Posterior cingulate gyrus (tissue), 11 donors: ENCODE measurements around the gene LSP1.

Experiments used
- DNase-seq, 10 donors: peaks; one replicate each; pipeline versions ENCODE4 v3.0.0 to v3.0.0-alpha.2; 2020 to 2021; ENCODE audit warnings: mixed read lengths in 3 of 10
- intact Hi-C: fragments of 100-400 bp; cut with DNase I; formaldehyde crosslinking; loops from one replicate; pipeline ENCODE4 v1.15.1; 2023

The LSP1 gene

GRCh38 chr11:1896468-1896867, 43.6 kb downstream of the LSP1 start:
- no peak for DNase-seq
- intact Hi-C loops = loop anchor here (5.0 kb wide), 1 partner anchor 46 kb away; no protein-coding TSS in a partner anchor

GRCh38 chr11:1896923-1897322, 44.0 kb downstream of the LSP1 start:
- intact Hi-C loops = loop anchor here (5.0 kb wide), 1 partner anchor 45 kb away; no protein-coding TSS in a partner anchor

GRCh38 chr11:1899090-1899489, 46.2 kb downstream of the LSP1 start:
- intact Hi-C loops = loop anchor here (5.0 kb wide), 1 partner anchor 43 kb away; no protein-coding TSS in a partner anchor
- DNase-seq = no peak

More at GRCh38 chr11:1896923-1897322, 44.0 kb downstream of the LSP1 start:
- DNase-seq = peak in 2 of 10 donors; percentile 15 to 66

- intact Hi-C loops = loop anchor here (5.0 kb wide), 1 partner anchor 43 kb away; no protein-coding TSS in a partner anchor
- no peak for DNase-seq
Measured at GRCh38 chr11:1899686-1900085, 46.8 kb downstream of the LSP1 start.

GRCh38 chr11:1906181-1906580, 53.3 kb downstream of the LSP1 start:
- intact Hi-C loops = no loop called here
- DNase-seq = no peak

GRCh38 chr11:1906611-1907423, 53.9 kb downstream of the LSP1 start:
- intact Hi-C loops = no loop called here
- peak in 1 of 10 donors; percentile 72 for DNase-seq

GRCh38 chr11:1908618-1909017, 55.7 kb downstream of the LSP1 start:
- intact Hi-C loops = no loop called here
- no peak for DNase-seq

- intact Hi-C loops = no loop called here
- peak in 1 of 10 donors; percentile 62 for DNase-seq
Measured at GRCh38 chr11:1909524-1909923, 56.6 kb downstream of the LSP1 start.

- intact Hi-C loops = no loop called here
- DNase-seq = peak in 3 of 10 donors; percentile 14 to 84 (median 25)
Measured at GRCh38 chr11:1912289-1912878, 59.5 kb downstream of the LSP1 start.

GRCh38 chr11:1913271-1914060, 60.6 kb downstream of the LSP1 start:
- peak in 1 of 10 donors; percentile 59 for DNase-seq
- intact Hi-C loops = no loop called here

GRCh38 chr11:1915795-1916131, 62.9 kb downstream of the LSP1 start:
- no peak for DNase-seq
- intact Hi-C loops = loop anchor here (1.0 to 5.0 kb wide), 2 partner anchors 22 to 33 kb away; no protein-coding TSS in a partner anchor

- intact Hi-C loops = loop anchor here (1.0 to 5.0 kb wide), 2 partner anchors 23 to 34 kb away; no protein-coding TSS in a partner anchor
- DNase-seq = peak in 1 of 10 donors; percentile 69
Measured at GRCh38 chr11:1916132-1916985, 63.5 kb downstream of the LSP1 start.

- intact Hi-C loops = loop anchor here (1.0 to 5.0 kb wide), 2 partner anchors 24 to 35 kb away; no protein-coding TSS in a partner anchor
- peak in 1 of 10 donors; percentile 72 for DNase-seq
Measured at GRCh38 chr11:1916986-1917522, 64.2 kb downstream of the LSP1 start.

GRCh38 chr11:1917523-1918435, 64.9 kb downstream of the LSP1 start:
- DNase-seq = peak in 2 of 10 donors; percentile 74 to 75
- intact Hi-C loops = loop anchor here (5.0 kb wide), 1 partner anchor 35 kb away; no protein-coding TSS in a partner anchor

GRCh38 chr11:1918436-1919315, 65.8 kb downstream of the LSP1 start:
- intact Hi-C loops = loop anchor here (5.0 kb wide), 1 partner anchor 36 kb away; no protein-coding TSS in a partner anchor
- peak in 1 of 10 donors; percentile 64 for DNase-seq

- DNase-seq = peak in 2 of 10 donors; percentile 80 to 84
- intact Hi-C loops = loop anchor here (5.0 kb wide), 1 partner anchor 37 kb away; no protein-coding TSS in a partner anchor
Measured at GRCh38 chr11:1919391-1920127, 66.7 kb downstream of the LSP1 start, which contains the start of gene TNNT3. Gene TNNT3 (plus strand): TSS chr11:1919703. CDS start chr11:1922875, 3,172 bp downstream.
